GM19324 (cell line): Measurements from ENCODE around the gene PPP1R3F.

Experiments used
- ATAC-seq: cut with Tn5 transposase; IDR thresholded peaks from one replicate; pipeline ENCODE4 v1.9.1; 2021; ENCODE audit warnings: mild to moderate bottlenecking, moderate library complexity; ENCODE audit not compliant: unreplicated experiment, low FRiP score

The PPP1R3F gene

DNA sequence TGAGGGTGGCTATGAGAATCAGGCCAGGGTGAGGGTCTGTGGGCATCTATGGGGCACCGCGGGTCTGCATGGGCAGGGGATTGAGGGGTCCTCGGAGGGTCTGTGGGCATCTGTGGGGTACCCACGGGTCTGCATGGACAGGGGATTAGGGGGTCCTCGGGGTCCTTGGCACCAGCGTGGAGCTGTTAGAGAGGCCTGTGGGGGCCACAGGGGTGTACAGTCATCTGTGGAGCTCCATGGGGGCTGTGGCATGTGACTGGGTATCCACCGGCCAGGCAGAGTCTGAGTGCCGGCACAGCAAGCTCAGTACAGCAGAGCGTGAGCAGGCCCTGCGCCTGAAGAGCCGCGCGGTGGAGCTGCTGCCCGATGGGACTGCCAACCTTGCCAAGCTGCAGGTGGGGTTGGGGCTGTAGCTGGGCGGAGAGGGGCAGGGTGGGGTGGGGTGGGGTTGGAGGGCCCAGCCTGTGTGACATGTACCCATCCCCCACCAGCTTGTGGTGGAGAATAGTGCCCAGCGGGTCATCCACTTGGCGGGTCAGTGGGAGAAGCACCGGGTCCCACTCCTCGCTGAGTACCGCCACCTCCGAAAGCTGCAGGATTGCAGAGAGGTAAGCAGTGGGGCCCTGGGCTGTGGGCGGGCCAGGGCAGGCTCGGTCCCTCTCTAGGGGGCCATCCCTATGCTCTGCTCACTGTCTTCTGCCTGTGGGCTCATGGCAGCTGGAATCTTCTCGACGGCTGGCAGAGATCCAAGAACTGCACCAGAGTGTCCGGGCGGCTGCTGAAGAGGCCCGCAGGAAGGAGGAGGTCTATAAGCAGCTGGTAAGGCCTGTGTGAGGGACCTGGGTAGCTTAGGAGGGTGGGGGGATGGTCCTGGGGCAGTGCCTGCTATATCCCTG is 21.4 kb upstream of the PPP1R3F start:
- ATAC-seq, result no peak

DNA sequence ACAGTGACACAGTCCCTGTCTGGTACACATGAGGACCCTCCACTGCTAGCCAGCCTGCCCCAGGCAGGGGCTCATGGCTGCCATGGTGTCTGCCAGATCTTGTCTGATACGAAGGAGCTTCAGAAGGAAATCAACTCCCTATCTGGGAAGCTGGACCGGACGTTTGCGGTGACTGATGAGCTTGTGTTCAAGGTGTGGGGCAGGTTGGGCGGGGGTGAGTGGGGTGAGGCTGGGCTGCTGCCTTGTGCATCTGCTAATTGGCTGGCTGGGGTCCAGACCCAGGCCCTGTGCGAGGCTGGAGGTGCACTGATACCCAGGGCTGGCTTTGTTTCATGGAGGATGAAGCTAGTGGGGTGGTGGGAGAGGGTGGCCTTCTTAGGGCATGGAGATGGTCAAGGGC is 20.5 kb upstream of the PPP1R3F start:
- ATAC-seq, result no peak

GRCh38 chrX:49249616-49250015 is 20.0 kb upstream of the PPP1R3F start:
- ATAC-seq, result no peak

DNA sequence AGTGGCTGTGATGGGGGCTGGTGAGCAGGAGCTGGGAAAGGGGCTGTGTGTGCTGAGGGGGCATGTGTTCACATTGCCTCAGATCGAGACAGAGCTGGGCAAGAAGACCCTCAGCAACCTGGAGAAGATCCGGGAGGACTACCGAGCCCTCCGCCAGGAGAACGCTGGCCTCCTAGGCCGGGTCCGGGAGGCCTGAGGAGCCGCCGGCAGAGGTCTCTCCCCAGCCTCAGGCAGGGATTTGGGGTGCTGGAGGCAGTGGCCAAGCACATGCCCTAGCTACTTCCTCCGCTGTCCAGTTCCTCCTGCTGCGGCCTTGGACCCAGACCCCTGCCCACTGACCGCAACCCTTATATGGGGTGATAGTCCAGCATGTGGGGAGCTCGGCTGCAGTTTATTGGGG is 19.5 kb upstream of the PPP1R3F start:
- no peak for ATAC-seq

- ATAC-seq, result no peak
Observed at GRCh38 chrX:49250578-49250977, 19.0 kb upstream of the PPP1R3F start.

- ATAC-seq, result no peak
Observed at GRCh38 chrX:49251325-49251724, 18.3 kb upstream of the PPP1R3F start.

GRCh38 chrX:49254639-49255038 is 15.0 kb upstream of the PPP1R3F start:
- no peak for ATAC-seq

DNA sequence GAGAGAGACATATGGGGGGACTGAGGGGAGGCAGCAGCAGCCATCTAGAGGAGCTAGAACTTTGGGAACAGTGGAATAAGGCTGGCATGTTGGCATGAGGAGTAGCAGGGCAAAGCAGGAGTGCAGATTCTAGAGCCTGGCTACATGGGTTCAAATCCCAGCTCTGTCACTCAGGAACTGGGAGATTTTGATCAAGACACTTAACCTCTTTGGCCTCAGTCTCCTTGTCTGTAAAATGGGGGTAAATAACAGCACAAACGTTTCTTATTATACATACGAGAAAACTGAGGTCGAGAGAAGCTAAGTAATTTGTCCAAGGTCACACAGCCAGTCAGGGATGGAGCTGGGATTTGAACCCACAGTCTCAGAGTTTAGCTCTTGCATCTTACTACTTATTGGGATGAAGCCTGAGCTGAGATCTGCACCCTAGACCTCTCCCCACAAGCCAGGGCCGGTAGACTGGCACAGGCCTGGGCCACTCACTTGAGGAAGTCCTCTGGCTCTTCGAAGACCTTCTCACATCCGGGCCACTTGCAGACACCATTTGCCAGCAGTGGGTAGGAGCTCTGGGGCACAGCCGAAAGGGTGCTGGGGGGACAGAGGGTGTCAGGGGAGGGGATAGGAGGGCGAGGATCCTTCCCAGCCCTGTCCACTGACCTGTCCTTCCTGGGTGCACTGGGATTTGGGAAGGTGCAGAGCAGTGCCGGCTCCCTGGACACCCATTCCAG is 13.2 kb upstream of the PPP1R3F start:
- ATAC-seq, result no peak

- no peak for ATAC-seq
Observed at GRCh38 chrX:49257074-49257790, 12.4 kb upstream of the PPP1R3F start.

DNA sequence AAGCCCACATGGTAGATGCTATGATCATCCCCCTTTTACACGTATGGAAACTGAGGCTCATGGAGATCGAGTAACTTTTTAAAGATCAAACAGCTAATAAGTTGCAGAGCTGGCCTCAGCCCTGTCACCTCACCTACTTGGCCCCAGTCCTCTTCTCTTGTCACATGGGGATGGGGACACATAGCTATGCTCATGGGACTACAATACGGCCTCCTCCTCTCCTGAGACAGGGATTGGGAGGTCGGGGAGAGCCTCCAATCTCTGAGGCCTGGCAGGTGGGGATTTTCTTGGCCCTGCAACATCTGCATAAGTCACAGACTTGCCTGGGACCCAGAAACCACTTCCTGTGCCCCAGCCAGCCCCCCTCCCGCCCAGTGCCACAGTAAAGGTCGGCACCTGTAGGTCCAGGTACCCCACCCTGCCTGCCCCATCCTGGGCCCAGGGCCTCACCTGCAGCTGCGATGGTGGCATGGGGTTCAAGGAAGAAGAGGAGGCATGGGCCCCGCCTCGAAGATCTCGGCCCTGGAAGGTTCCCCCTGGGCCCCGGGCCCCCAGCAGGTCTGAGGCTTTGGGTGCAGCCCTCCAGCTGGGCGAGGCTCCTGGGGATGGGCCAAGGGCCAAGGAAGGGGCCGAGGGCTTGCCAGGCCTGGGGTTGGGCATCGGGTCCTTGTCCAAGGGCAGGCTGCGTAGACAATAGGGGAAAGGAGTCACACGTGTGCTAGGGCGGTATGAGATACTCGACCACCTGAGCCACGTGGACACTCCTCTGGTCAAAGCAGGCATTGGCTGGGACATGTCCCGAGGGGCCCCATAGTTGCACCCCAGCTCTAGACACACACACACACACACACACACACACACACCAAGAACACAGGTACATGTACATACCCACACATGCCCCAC is 11.5 kb upstream of the PPP1R3F start:
- ATAC-seq, result no peak

- no peak for ATAC-seq
Observed at GRCh38 chrX:49258749-49259124, 10.9 kb upstream of the PPP1R3F start.

DNA sequence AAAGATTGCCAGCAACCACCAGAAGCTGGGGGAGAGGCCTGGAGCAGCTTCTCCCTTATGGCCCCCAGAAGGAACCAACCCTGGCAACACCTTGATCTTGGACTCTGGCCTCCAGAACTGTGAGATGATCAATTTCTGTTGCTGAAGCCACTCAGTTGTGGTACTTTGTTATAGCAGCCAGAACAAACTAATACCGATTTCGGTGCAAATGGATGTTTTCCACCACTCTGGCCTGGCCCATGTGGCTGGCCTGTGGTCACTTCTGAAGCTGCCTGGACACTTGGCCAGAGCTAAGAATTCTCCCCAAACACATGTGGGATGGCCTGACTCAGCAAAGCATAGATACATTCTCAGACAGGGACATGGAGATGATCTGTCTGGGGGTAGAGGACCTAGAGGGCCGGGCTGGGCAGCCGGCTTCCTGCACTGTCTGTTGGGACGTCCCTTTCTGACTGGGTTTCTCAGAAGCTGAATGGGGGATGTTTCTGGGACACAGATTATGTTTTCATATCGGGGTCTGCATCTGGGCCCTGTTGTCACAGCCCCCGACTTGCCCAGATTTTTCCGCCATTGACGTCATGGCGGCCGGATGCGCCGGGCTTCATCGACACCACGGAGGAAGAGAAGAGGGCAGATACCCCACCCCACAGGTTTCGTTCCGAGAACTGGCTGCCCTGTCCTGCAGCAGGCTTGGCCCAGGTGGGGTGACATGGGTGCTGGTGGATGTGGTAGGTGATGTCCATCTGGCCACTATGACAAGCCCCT is 9.2 kb upstream of the PPP1R3F start:
- no peak for ATAC-seq

DNA sequence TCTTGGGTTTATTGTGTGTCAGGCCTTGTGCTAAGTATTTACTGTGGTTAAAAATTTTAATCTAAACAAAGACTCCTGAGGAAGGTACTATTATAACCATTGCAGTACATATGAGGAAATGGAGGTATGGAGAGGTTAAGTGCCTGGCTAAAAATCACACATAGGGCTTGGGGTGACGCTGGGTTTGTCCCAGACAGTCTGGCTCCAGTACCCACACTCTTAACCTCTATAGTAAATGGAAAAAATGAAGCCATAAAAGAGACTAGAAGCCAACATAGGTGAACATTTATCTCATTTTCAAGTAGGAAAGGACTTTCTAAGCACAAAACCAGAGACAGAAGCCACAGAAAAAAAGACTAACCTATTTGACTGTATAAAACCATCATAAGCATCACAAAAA is 7.0 kb upstream of the PPP1R3F start:
- no peak for ATAC-seq

GRCh38 chrX:49263631-49264030 is 6.0 kb upstream of the PPP1R3F start:
- no peak for ATAC-seq

DNA sequence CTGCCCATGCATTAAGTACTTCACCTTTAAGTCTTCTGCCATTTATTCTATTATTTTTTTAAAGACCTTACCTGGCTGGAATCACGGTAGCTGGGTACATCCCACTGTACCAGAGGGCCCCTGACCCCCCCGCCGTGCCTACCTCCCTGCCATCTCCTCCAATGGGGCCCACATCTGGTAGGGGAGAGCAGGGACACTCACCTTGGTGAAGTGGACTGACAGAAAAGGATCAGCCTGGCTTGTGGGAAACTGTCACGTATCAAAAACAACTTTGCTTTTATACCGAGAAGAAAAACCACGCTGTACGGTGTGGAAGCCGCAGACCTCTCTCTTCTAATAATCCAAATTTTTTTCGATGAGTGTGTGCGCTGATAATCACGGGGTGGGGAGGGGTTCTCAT is 5.1 kb upstream of the PPP1R3F start, which contains the start of gene FOXP3:
TSS of gene FOXP3 (minus strand) at position 251 of the 400 bp plus-strand sequence. CDS start 6,205 bp downstream, outside the sequence.
- no peak for ATAC-seq

- no peak for ATAC-seq
Observed at GRCh38 chrX:49266523-49267445, 2.8 kb upstream of the PPP1R3F start.

DNA sequence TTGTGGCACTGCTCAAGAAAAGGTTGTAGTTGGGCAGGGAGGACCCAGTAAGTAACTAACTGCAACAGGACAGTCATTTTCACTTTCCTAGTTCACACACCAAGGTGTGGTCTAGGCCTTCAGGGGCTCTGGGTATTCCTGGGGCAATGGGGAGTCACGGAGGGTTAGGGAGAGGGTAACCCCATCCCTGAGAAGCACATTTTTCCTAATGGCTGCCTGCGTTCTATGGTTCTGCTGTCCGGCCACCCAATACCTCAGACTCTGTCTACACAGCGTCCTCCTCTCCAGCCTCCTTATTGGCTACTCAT is 937 bp upstream of the PPP1R3F start:
- no peak for ATAC-seq

- ATAC-seq, result peak; percentile 87
Observed at GRCh38 chrX:49269010-49269766, 405 bp upstream of the PPP1R3F start.
